HG03575 (cell line): ENCODE measurements around the gene SERPINB1.

Experiments used
- ATAC-seq: cut with Tn5 transposase; IDR thresholded peaks from one replicate; pipeline ENCODE4 v1.9.1; 2021; ENCODE audit not compliant: unreplicated experiment, insufficient number of reproducible peaks, low FRiP score; ENCODE audit errors: extremely low read depth

Gene SERPINB1

GRCh38 chr6:2852514-2852855 lies 10.8 kb upstream of the SERPINB1 start:
- no peak for ATAC-seq

GRCh38 chr6:2851727-2852513 lies 10.3 kb upstream of the SERPINB1 start:
- ATAC-seq, result no peak

DNA sequence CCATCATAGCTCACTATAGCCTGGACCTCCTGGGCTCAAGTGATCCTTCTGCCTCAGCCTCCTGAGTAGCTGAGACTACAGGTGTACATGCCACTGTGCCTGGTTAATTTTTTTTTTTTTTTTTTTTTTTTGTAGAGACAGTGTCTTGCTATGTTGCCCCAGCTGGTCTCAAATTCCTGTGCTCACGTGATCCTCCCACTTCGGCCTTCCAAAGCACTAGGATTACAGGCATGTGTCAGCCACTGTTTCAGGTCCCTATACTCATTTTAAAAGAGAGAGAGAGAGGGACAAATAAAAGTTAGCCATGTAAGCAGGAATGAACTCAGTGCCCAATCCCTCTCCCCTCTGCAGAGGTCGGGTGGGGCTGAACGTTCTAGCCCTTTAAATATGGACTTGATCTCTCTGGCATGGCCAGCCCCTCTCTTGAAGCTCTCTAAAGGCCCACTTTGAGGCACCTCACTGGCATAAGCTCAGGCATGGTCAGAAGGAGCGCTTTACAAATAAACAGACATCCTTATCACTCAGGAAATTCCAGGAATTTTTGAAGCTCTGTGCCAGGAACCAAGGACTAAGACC lies 9.0 kb upstream of the SERPINB1 start:
- ATAC-seq, result no peak

- no peak for ATAC-seq
Measured at GRCh38 chr6:2848851-2849250, 7.2 kb upstream of the SERPINB1 start.

- ATAC-seq, result no peak
Measured at GRCh38 chr6:2845880-2846208, 4.2 kb upstream of the SERPINB1 start.

DNA sequence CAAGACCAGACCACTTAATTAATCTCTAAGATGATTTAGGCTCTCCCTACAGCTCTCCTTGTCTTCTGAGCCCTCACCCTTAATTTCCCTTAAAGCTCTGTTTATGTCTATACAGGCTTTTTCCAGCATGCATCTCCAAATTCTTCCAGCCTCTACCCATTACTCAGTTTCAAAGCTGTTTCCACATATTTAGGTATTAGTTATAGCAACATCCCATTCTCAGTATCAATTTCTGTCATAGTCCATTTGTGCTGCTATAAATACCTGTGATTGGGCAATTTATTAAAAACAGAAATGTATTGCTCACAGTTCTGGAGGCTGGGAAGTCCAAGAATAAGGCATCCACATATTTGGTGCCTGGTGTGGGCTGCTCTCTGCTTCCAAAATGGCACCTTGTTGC lies 2.3 kb upstream of the SERPINB1 start:
- no peak for ATAC-seq

GRCh38 chr6:2843138-2843740 lies 1.6 kb upstream of the SERPINB1 start:
- no peak for ATAC-seq

GRCh38 chr6:2842139-2842552 lies 483 bp upstream of the SERPINB1 start:
- no peak for ATAC-seq

DNA sequence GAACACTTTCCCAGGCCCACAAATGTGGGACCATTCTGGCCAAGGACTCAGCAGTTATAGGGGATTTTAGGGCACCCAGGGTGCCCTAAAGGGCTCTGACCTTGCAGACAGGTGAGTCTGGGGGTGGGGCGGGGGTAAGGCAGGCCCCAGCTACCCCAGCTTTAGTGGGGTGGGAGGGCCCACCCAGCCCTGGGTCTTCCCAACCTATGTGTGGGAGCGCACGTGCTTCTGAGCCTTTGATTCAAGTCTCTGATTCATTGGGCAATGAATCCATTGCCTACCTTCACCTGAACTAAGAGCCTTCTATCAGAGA lies 958 bp downstream of the SERPINB1 start:
- no peak for ATAC-seq

- no peak for ATAC-seq
Measured at GRCh38 chr6:2839982-2840748, 1.5 kb downstream of the SERPINB1 start.

- no peak for ATAC-seq
Measured at GRCh38 chr6:2839195-2839981, 2.3 kb downstream of the SERPINB1 start.

DNA sequence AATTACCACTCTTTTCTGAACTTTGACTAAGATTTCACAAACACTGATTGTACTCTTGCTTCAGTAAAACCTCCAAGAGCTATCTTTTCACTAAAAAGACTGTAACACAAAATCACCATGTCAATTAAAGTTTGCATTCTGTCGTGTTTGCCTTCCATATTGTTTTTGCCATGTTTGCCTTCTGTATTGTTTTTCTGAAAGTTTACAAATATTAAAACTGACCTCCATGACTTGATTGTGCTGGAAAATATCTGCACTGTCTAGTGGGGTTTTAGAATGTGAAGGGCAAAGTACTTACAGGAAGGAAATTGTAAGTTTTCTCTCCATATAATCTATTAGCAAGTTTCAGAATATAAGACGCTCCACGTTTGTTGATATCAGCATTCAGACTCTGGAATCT lies 3.4 kb downstream of the SERPINB1 start:
- no peak for ATAC-seq

- ATAC-seq, result no peak
Measured at GRCh38 chr6:2834262-2834661, 7.4 kb downstream of the SERPINB1 start.

- ATAC-seq, result no peak
Measured at GRCh38 chr6:2831392-2831791, 10.3 kb downstream of the SERPINB1 start.

DNA sequence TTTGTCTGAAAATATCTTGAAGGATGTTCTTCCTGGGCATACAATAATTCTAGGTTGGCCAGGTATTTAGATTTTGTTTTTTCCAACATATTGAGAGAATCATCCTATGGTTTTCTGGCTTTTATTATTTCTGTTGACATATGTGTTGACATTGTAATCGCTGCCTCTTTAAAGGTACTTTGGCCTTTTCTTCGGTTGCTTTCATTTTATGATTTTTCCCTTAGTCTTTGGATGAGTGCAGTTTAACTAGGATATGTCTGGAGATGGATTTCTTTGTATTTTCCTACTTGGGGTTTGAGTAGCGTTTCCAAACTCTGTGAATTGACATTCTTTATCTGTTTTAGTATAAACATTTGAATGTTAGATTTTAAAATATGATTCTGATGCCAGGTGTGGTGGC lies 11.5 kb downstream of the SERPINB1 start:
- ATAC-seq, result no peak

GRCh38 chr6:2829253-2829652 lies 12.4 kb downstream of the SERPINB1 start:
- ATAC-seq, result no peak

- no peak for ATAC-seq
Measured at GRCh38 chr6:2828629-2829028, 13.0 kb downstream of the SERPINB1 start.

GRCh38 chr6:2827142-2827541 lies 14.5 kb downstream of the SERPINB1 start:
- no peak for ATAC-seq

GRCh38 chr6:2826131-2826530 lies 15.5 kb downstream of the SERPINB1 start:
- no peak for ATAC-seq
